ENCODE measurements around the gene NFATC2IP.

- TF ChIP-seq CTCF (IDR thresholded peaks at IDR 0.05) = no peak
- no peak for TF ChIP-seq POLR2A (IDR thresholded peaks at IDR 0.05)
Measured at GRCh38 chr16:28951410-28951943, 740 bp downstream of the NFATC2IP start.

Data from esophagus squamous epithelium (tissue), 4 donors.